ENCODE results near the gene NELL1. TPM values are rescaled to one million over a fixed set of nuclear protein-coding genes. Genes with fewer than 3 reads are reported as not detected.

The NELL1 gene
- total and polyA plus RNA-seq, 7 donors = 0.01 TPM; not detected in 6

GRCh38 chr11:20795005-20795404 lies 125.6 kb downstream of the NELL1 start:
- Histone ChIP-seq H3K4me3 (no peak overlapping the region), H3K27me3 (ENCODE audit: insufficient read depth in 3 of 3, low read length in 2 of 3) (no peaks in the 10 kb centered on the region), H3K36me3 (ENCODE audit: insufficient read depth in 1 of 2, low read depth in 1 of 2) (no peaks in the 10 kb centered on the region), H3K27ac (no peak overlapping the region), H3K4me1 (no peaks in the 10 kb centered on the region), H3K9me3 (no peaks in the 10 kb centered on the region)
- WGBS, 3 donors = 55 to 64% (median 55%) methylated on average over 3 of the region's 3 CpGs
- DNase-seq (no peak), ATAC-seq (no peak)
- no peak for TF ChIP-seq CTCF (IDR thresholded peaks at IDR 0.05)
- intact Hi-C loops (cut with DNase I) = no loop called here

- no peaks in the 10 kb centered on the region for H3K4me1 ChIP-seq
- H3K27ac ChIP-seq = no peak overlapping the region
- no peaks in the 10 kb centered on the region for H3K36me3 ChIP-seq (ENCODE audit: insufficient read depth in 1 of 2, low read depth in 1 of 2)
- no peaks in the 10 kb centered on the region for H3K9me3 ChIP-seq
- no peaks in the 10 kb centered on the region for H3K27me3 ChIP-seq (ENCODE audit: insufficient read depth in 3 of 3, low read length in 2 of 3)
- TF ChIP-seq CTCF (IDR thresholded peaks at IDR 0.05) = no peak
- no peak for ATAC-seq
- intact Hi-C loops (cut with DNase I) = no loop called here
- DNase-seq = no peak
- WGBS, 3 donors = 18 to 43% (median 28%) methylated on average over 1 of the region's 1 CpG
- no peak overlapping the region for H3K4me3 ChIP-seq
Observed at GRCh38 chr11:20808328-20808727, 138.9 kb downstream of the NELL1 start.

GRCh38 chr11:20821046-20821445 lies 151.7 kb downstream of the NELL1 start:
- Histone ChIP-seq H3K9me3 (no peaks in the 10 kb centered on the region), H3K4me3 (no peak overlapping the region), H3K27ac (no peak overlapping the region), H3K4me1 (no peaks in the 10 kb centered on the region), H3K27me3 (ENCODE audit: insufficient read depth in 3 of 3, low read length in 2 of 3) (no peaks in the 10 kb centered on the region), H3K36me3 (ENCODE audit: insufficient read depth in 1 of 2, low read depth in 1 of 2) (no peaks in the 10 kb centered on the region)
- ATAC-seq = no peak
- intact Hi-C loops (cut with DNase I) = no loop called here
- 81 to 83% (median 82%) methylated on average over 2 of the region's 2 CpGs for WGBS, 3 donors
- DNase-seq = no peak
- TF ChIP-seq CTCF (IDR thresholded peaks at IDR 0.05) = no peak

GRCh38 chr11:20821470-20821869 lies 152.1 kb downstream of the NELL1 start:
- no peak for TF ChIP-seq CTCF (IDR thresholded peaks at IDR 0.05)
- Histone ChIP-seq H3K27ac (no peak overlapping the region), H3K36me3 (ENCODE audit: insufficient read depth in 1 of 2, low read depth in 1 of 2) (no peaks in the 10 kb centered on the region), H3K4me3 (no peak overlapping the region), H3K4me1 (no peaks in the 10 kb centered on the region), H3K27me3 (ENCODE audit: insufficient read depth in 3 of 3, low read length in 2 of 3) (no peaks in the 10 kb centered on the region), H3K9me3 (no peaks in the 10 kb centered on the region)
- intact Hi-C loops (cut with DNase I) = no loop called here
- DNase-seq = no peak
- ATAC-seq = no peak

- H3K9me3 ChIP-seq = no peaks in the 10 kb centered on the region
- no peak overlapping the region for H3K27ac ChIP-seq
- 39 to 88% (median 74%) methylated on average over 2 of the region's 2 CpGs for WGBS, 3 donors
- no peaks in the 10 kb centered on the region for H3K27me3 ChIP-seq (ENCODE audit: insufficient read depth in 3 of 3, low read length in 2 of 3)
- H3K4me1 ChIP-seq = no peaks in the 10 kb centered on the region
- no peaks in the 10 kb centered on the region for H3K36me3 ChIP-seq (ENCODE audit: insufficient read depth in 1 of 2, low read depth in 1 of 2)
- no peak for ATAC-seq
- intact Hi-C loops (cut with DNase I) = no loop called here
- no peak for TF ChIP-seq CTCF (IDR thresholded peaks at IDR 0.05)
- DNase-seq = no peak
- no peak overlapping the region for H3K4me3 ChIP-seq
Observed at GRCh38 chr11:20824773-20825172, 155.4 kb downstream of the NELL1 start.

Data from psoas muscle (tissue), 8 donors.